HG03095 (cell line): ENCODE data around the gene AUTS2.

Source experiments
- ATAC-seq: cut with Tn5 transposase; IDR thresholded peaks from one replicate; pipeline ENCODE4 v1.9.1; 2021; ENCODE audit warnings: moderate library complexity; ENCODE audit not compliant: unreplicated experiment

Gene AUTS2

GRCh38 chr7:70014472-70015177 is 416.4 kb downstream of the AUTS2 start:
- no peak for ATAC-seq

DNA sequence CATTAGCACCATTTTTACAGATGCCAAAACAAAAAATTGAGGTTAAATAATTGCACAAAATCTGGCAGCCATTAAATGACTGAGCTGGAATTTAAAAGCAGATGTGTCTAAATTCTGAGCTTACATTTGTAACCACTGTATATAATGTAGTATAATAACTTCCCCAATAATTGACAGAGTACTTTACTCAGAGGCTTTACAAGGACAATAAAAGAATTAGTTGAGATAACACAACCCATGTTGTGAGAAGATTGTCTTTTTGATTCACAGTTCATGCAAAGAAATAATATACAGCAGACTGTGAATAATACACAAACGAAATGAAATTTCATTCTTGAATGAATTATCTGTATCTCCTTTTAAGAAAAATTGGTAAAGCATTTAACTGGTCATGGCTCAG is 417.1 kb downstream of the AUTS2 start:
- ATAC-seq: no peak

GRCh38 chr7:70016044-70016770 is 417.9 kb downstream of the AUTS2 start:
- no peak for ATAC-seq

GRCh38 chr7:70017357-70017756 is 419.1 kb downstream of the AUTS2 start:
- no peak for ATAC-seq

GRCh38 chr7:70018700-70019099 is 420.4 kb downstream of the AUTS2 start:
- no peak for ATAC-seq

DNA sequence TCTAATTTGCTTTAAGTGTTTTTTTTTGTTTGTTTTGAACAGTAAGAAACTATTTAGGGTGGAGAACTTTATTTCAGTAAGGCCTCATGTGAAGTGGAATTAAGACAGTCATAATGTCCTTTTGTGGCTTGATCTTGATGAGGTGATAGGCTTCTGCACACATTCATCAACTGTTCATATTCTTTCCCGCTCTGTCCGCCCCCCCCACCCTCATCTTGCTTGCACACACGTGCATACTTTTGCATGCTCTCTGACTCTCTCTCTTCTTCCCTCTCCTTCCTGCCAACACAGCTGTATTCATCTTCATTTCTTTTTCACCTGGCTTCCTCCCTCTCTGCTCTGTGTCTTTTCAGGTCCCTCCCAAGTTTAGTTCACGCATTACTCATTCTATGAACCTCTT is 429.6 kb downstream of the AUTS2 start:
- ATAC-seq: no peak

DNA sequence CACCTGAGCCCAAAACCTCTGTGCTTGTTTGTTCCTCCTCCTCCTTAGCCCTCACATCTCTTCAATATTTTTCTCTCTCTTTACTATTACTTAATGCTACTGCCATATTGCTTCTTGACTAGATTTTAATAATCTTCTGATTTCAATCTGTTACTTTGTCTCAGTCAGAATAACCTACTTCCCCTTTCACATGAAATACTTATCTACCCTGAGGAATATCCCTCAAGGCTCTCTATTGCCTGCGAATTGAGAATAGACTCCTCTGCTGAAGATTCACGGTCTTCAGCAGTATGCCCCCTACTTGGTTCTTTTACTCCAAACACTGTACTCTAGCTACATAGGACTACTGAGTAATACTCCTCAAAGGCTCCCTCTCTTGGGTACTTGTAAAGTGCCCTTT is 430.3 kb downstream of the AUTS2 start:
- ATAC-seq: no peak

- no peak for ATAC-seq
Measured at GRCh38 chr7:70029993-70030392, 431.7 kb downstream of the AUTS2 start.

- no peak for ATAC-seq
Measured at GRCh38 chr7:70030745-70031144, 432.5 kb downstream of the AUTS2 start.

GRCh38 chr7:70031245-70031644 is 433.0 kb downstream of the AUTS2 start:
- no peak for ATAC-seq

- no peak for ATAC-seq
Measured at GRCh38 chr7:70032649-70033048, 434.4 kb downstream of the AUTS2 start.

DNA sequence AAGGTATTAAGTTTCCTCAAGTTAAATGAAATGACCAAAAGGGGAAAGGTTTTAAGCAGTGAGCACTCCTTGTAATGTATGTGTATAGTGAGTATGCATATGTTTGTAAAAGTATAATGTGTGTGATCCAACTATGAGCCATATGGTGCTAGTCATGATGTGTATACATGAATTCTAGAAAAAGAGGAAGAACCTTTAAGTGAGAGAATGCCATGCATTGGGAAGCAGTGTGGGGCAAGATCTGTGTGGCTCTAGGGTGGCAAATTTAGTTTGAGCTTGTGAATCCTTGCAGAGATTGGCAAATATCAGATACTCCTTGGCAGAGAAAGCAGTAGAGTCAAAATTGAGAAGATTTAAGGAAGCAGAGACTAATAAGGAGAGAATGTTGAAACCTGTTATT is 435.0 kb downstream of the AUTS2 start:
- no peak for ATAC-seq

- no peak for ATAC-seq
Measured at GRCh38 chr7:70034999-70035398, 436.7 kb downstream of the AUTS2 start.

DNA sequence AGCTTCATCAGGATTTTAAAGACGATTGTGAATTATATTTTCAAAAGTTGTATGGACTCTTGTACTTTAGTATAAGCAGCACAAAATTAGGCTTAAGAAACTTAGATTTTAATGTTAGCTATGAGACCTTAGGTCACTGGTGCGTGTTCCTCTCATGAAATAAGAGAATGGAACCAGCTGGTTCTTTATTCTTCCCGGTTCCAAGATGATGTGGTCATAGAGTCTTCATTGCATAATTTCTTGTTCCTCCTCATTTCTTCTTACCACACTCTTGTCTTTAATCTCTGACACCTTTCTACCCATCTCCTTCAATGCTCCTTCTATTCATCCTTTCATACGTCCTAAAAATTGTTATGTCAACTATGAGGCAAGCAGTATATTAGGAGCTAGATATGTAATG is 437.2 kb downstream of the AUTS2 start:
- no peak for ATAC-seq

DNA sequence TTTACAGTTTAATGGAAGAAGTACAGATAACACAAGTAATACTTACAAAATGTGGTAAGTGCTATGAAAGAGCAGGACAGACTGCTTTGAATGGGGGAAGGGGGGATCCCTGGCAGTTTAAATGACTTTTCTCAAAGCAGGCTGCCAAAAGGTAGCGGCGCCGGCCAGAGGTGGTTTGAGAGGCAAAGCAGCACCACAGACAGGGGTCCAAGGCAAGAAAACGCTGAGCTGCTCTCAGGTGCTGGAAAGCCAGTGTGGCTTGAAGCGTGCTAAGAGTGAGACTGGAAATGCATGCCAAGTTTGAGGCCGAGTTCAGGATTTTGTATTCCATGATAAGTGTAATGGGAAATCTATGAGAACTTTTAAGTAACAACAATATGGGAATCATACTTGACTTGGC is 437.7 kb downstream of the AUTS2 start:
- no peak for ATAC-seq

DNA sequence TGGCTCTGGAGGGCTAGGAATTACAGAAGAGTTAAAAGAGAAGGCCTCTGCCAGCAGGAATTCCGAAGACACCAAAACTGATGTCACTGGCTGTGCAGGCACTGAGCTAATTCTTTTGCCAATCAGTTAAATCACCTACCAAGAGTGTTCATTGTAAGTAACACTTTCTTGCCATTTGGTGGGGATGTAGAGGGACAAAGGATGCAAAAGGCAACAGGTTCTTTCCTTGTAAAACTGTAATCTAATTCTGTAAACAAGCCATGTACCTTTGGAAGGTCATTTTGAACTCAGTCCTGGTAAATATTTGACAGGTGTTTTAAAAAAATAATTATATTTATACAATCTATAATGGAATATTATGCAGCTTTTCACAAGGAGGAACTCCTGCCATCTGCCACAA is 438.4 kb downstream of the AUTS2 start:
- no peak for ATAC-seq

GRCh38 chr7:70037171-70037933 is 439.1 kb downstream of the AUTS2 start:
- ATAC-seq: no peak

- no peak for ATAC-seq
Measured at GRCh38 chr7:70040051-70040450, 441.8 kb downstream of the AUTS2 start.

GRCh38 chr7:70040970-70041766 is 442.9 kb downstream of the AUTS2 start:
- ATAC-seq: no peak

GRCh38 chr7:70042533-70042932 is 444.3 kb downstream of the AUTS2 start:
- no peak for ATAC-seq

- no peak for ATAC-seq
Measured at GRCh38 chr7:70043015-70043538, 444.8 kb downstream of the AUTS2 start.
